ENCODE measurements around the gene NECAB2.

Gene NECAB2

GRCh38 chr16:83998091-83998490 lies 30.0 kb downstream of the NECAB2 start:
- Histone ChIP-seq H3K79me1 (ENCODE audit: low read length) (no peaks in the 10 kb centered on the region), H4K12ac (ENCODE audit: low read depth, low read length) (no peak overlapping the region), H4K8ac (ENCODE audit: low read depth, low read length) (no peak overlapping the region), H3K18ac (ENCODE audit: low read length) (no peak overlapping the region), H2AK5ac (ENCODE audit: low read length) (no peak overlapping the region), H3K9me3 (ENCODE audit: insufficient read depth, low read depth, low read length) (peaks cover 6% of the 10 kb centered on the region), H3K4me1 (ENCODE audit: control insufficient read depth in 1 of 2, insufficient read depth in 2 of 2, low read length in 2 of 2) (no peaks in the 10 kb centered on the region), H2BK12ac (ENCODE audit: low read length) (no peak overlapping the region), H3K79me2 (ENCODE audit: control insufficient read depth, insufficient read depth, low read length, poor library complexity) (no peaks in the 10 kb centered on the region), H3K14ac (ENCODE audit: low read length) (no peak overlapping the region), H4K91ac (ENCODE audit: low read depth, low read length) (no peak overlapping the region), H3K27ac (ENCODE audit: low read depth, low read length) (no peak overlapping the region), H3K4me2 (ENCODE audit: low read length) (no peak overlapping the region), H3K23ac (ENCODE audit: low read length) (no peak overlapping the region), H2BK120ac (ENCODE audit: insufficient read depth, low read length, poor library complexity) (no peak overlapping the region), H3K4ac (ENCODE audit: low read depth, low read length) (no peak overlapping the region), H3K36me3 (ENCODE audit: control insufficient read depth in 1 of 2, insufficient read depth in 2 of 2, low read length in 2 of 2) (no peaks in the 10 kb centered on the region), H3K27me3 (ENCODE audit: insufficient read depth, low read length) (no peaks in the 10 kb centered on the region), H3K9ac (ENCODE audit: low read length) (no peak overlapping the region), H2BK5ac (ENCODE audit: low read depth, low read length, poor library complexity) (no peak overlapping the region), H2AFZ (ENCODE audit: insufficient read depth, low read length, poor library complexity) (no peak overlapping the region), H3K4me3 (ENCODE audit: low read depth, low read length) (peak overlapping the region; percentile 43)
- WGBS (ENCODE audit: extremely low coverage, insufficient coverage, insufficient read length): 100% methylated on average over 1 of the region's 13 CpGs
- DNase-seq: no peak

GRCh38 chr16:84000989-84001642 lies 33.1 kb downstream of the NECAB2 start:
- H2AFZ ChIP-seq (ENCODE audit: insufficient read depth, low read length, poor library complexity): no peak overlapping the region
- no peak overlapping the region for H2BK5ac ChIP-seq (ENCODE audit: low read depth, low read length, poor library complexity)
- no peak overlapping the region for H3K14ac ChIP-seq (ENCODE audit: low read length)
- H3K79me2 ChIP-seq (ENCODE audit: control insufficient read depth, insufficient read depth, low read length, poor library complexity): no peaks in the 10 kb centered on the region
- no peak overlapping the region for H3K4ac ChIP-seq (ENCODE audit: low read depth, low read length)
- H3K27ac ChIP-seq (ENCODE audit: low read depth, low read length): no peak overlapping the region
- H3K36me3 ChIP-seq (ENCODE audit: control insufficient read depth in 1 of 2, insufficient read depth in 2 of 2, low read length in 2 of 2): no peaks in the 10 kb centered on the region
- no peak overlapping the region for H3K18ac ChIP-seq (ENCODE audit: low read length)
- H3K9me3 ChIP-seq (ENCODE audit: insufficient read depth, low read depth, low read length): peaks cover 4% of the 10 kb centered on the region
- H3K79me1 ChIP-seq (ENCODE audit: low read length): no peaks in the 10 kb centered on the region
- H3K9ac ChIP-seq (ENCODE audit: low read length): no peak overlapping the region
- no peaks in the 10 kb centered on the region for H3K4me1 ChIP-seq (ENCODE audit: control insufficient read depth in 1 of 2, insufficient read depth in 2 of 2, low read length in 2 of 2)
- no peak overlapping the region for H4K12ac ChIP-seq (ENCODE audit: low read depth, low read length)
- no CpG with 5 or more reads among the region's 13 CpGs for WGBS (ENCODE audit: extremely low coverage, insufficient coverage, insufficient read length)
- DNase-seq: no peak
- no peak overlapping the region for H3K4me3 ChIP-seq (ENCODE audit: low read depth, low read length)
- H2BK120ac ChIP-seq (ENCODE audit: insufficient read depth, low read length, poor library complexity): no peak overlapping the region
- H4K8ac ChIP-seq (ENCODE audit: low read depth, low read length): no peak overlapping the region
- H3K27me3 ChIP-seq (ENCODE audit: insufficient read depth, low read length): no peaks in the 10 kb centered on the region
- H3K4me2 ChIP-seq (ENCODE audit: low read length): no peak overlapping the region
- no peak overlapping the region for H2AK5ac ChIP-seq (ENCODE audit: low read length)
- no peak overlapping the region for H3K23ac ChIP-seq (ENCODE audit: low read length)
- no peak overlapping the region for H2BK12ac ChIP-seq (ENCODE audit: low read length)
- H4K91ac ChIP-seq (ENCODE audit: low read depth, low read length): no peak overlapping the region

GRCh38 chr16:84001726-84002125 lies 33.7 kb downstream of the NECAB2 start:
- H3K4ac ChIP-seq (ENCODE audit: low read depth, low read length): no peak overlapping the region
- no peak overlapping the region for H3K4me3 ChIP-seq (ENCODE audit: low read depth, low read length)
- no CpG with 5 or more reads among the region's 7 CpGs for WGBS (ENCODE audit: extremely low coverage, insufficient coverage, insufficient read length)

GRCh38 chr16:84003038-84003437 lies 35.0 kb downstream of the NECAB2 start:
- no peak overlapping the region for H3K18ac ChIP-seq (ENCODE audit: low read length)

More at GRCh38 chr16:84001726-84002125, 33.7 kb downstream of the NECAB2 start:
- no peaks in the 10 kb centered on the region for H3K79me1 ChIP-seq (ENCODE audit: low read length)
- no peak overlapping the region for H2AK5ac ChIP-seq (ENCODE audit: low read length)
- H3K79me2 ChIP-seq (ENCODE audit: control insufficient read depth, insufficient read depth, low read length, poor library complexity): no peaks in the 10 kb centered on the region
- H3K9ac ChIP-seq (ENCODE audit: low read length): no peak overlapping the region
- H3K27me3 ChIP-seq (ENCODE audit: insufficient read depth, low read length): no peaks in the 10 kb centered on the region
- H3K36me3 ChIP-seq (ENCODE audit: control insufficient read depth in 1 of 2, insufficient read depth in 2 of 2, low read length in 2 of 2): no peaks in the 10 kb centered on the region
- no peak overlapping the region for H2AFZ ChIP-seq (ENCODE audit: insufficient read depth, low read length, poor library complexity)
- no peak overlapping the region for H2BK5ac ChIP-seq (ENCODE audit: low read depth, low read length, poor library complexity)
- no peak overlapping the region for H3K18ac ChIP-seq (ENCODE audit: low read length)
- no peaks in the 10 kb centered on the region for H3K4me1 ChIP-seq (ENCODE audit: control insufficient read depth in 1 of 2, insufficient read depth in 2 of 2, low read length in 2 of 2)
- H3K27ac ChIP-seq (ENCODE audit: low read depth, low read length): no peak overlapping the region
- no peak overlapping the region for H3K14ac ChIP-seq (ENCODE audit: low read length)
- no peak overlapping the region for H3K23ac ChIP-seq (ENCODE audit: low read length)
- no peak for DNase-seq
- H3K4me2 ChIP-seq (ENCODE audit: low read length): no peak overlapping the region
- no peak overlapping the region for H2BK120ac ChIP-seq (ENCODE audit: insufficient read depth, low read length, poor library complexity)
- no peak overlapping the region for H4K8ac ChIP-seq (ENCODE audit: low read depth, low read length)
- H4K12ac ChIP-seq (ENCODE audit: low read depth, low read length): no peak overlapping the region
- peaks cover 2% of the 10 kb centered on the region for H3K9me3 ChIP-seq (ENCODE audit: insufficient read depth, low read depth, low read length)
- H4K91ac ChIP-seq (ENCODE audit: low read depth, low read length): no peak overlapping the region
- H2BK12ac ChIP-seq (ENCODE audit: low read length): no peak overlapping the region

More at GRCh38 chr16:84003038-84003437, 35.0 kb downstream of the NECAB2 start:
- Histone ChIP-seq H3K79me2 (ENCODE audit: control insufficient read depth, insufficient read depth, low read length, poor library complexity) (no peaks in the 10 kb centered on the region), H3K36me3 (ENCODE audit: control insufficient read depth in 1 of 2, insufficient read depth in 2 of 2, low read length in 2 of 2) (no peaks in the 10 kb centered on the region), H3K14ac (ENCODE audit: low read length) (no peak overlapping the region), H2AFZ (ENCODE audit: insufficient read depth, low read length, poor library complexity) (no peak overlapping the region), H3K4me3 (ENCODE audit: low read depth, low read length) (no peak overlapping the region), H2BK120ac (ENCODE audit: insufficient read depth, low read length, poor library complexity) (no peak overlapping the region), H3K4ac (ENCODE audit: low read depth, low read length) (no peak overlapping the region), H3K27me3 (ENCODE audit: insufficient read depth, low read length) (no peaks in the 10 kb centered on the region), H3K4me2 (ENCODE audit: low read length) (no peak overlapping the region), H2AK5ac (ENCODE audit: low read length) (no peak overlapping the region), H3K23ac (ENCODE audit: low read length) (peak overlapping the region; percentile 71), H2BK5ac (ENCODE audit: low read depth, low read length, poor library complexity) (no peak overlapping the region), H4K91ac (ENCODE audit: low read depth, low read length) (no peak overlapping the region), H3K79me1 (ENCODE audit: low read length) (no peaks in the 10 kb centered on the region), H3K9me3 (ENCODE audit: insufficient read depth, low read depth, low read length) (peaks cover 2% of the 10 kb centered on the region), H3K27ac (ENCODE audit: low read depth, low read length) (no peak overlapping the region), H4K8ac (ENCODE audit: low read depth, low read length) (no peak overlapping the region), H2BK12ac (ENCODE audit: low read length) (no peak overlapping the region), H4K12ac (ENCODE audit: low read depth, low read length) (no peak overlapping the region), H3K9ac (ENCODE audit: low read length) (no peak overlapping the region), H3K4me1 (ENCODE audit: control insufficient read depth in 1 of 2, insufficient read depth in 2 of 2, low read length in 2 of 2) (no peaks in the 10 kb centered on the region)
- no peak for DNase-seq
- no CpG with 5 or more reads among the region's 12 CpGs for whole genome bisulfite sequencing (ENCODE audit: extremely low coverage, insufficient coverage, insufficient read length)

Data from trophoblast cell (in vitro differentiated cells and primary cell).